SK-N-SH (cell line): ENCODE data around the gene DISP2. TPM values are rescaled to one million over a fixed set of nuclear protein-coding genes. Genes with fewer than 3 reads are reported as not detected.
A peak's percentile ranks its signal among the peaks of the same experiment; 100 is the strongest.

Experiments used
- CTCF ChIA-PET: fragments of 300-600, 350-600 bp; formaldehyde crosslinking; extraction: SDS; loops from one replicate; lab custom pipeline; 2021; lab: Yijun Ruan, JAX
- POLR2A ChIA-PET: fragments of 350-600 bp; sonication (Branson Sonifier 250); formaldehyde crosslinking; extraction: SDS; loops from one replicate; lab custom pipeline; 2020; ENCODE audit warnings: antibody characterized with exemption, inconsistent platforms; lab: Yijun Ruan, JAX
- DNase-seq: peaks from one replicate; pipeline ENCODE4 v3.0.0; 2012
- H2AFZ ChIP-seq: fragments of 200-600 bp; sonication (generic); 2 replicates; pipeline ENCODE4 v1.8.1; 2016; ENCODE audit warnings: antibody characterized with exemption, mild to moderate bottlenecking, low read depth
- H3F3A ChIP-seq: fragments of 200-600 bp; sonication (generic); replicated peaks from 2 replicates; pipeline ENCODE3; 2016; ENCODE audit warnings: antibody characterized with exemption, mild to moderate bottlenecking; ENCODE audit not compliant: insufficient read depth
- H3K27ac ChIP-seq, 2 experiments: fragments of 200-500 bp in 1 of 2; fragments of 200-600 bp in 1 of 2; sonication (Bioruptor generic) in 1 of 2; sonication (generic), shearing (Covaris generic) in 1 of 2; 2 replicates each; pipeline versions ENCODE4 v1.5.1 to v1.6.1; 2014 to 2016; ENCODE audit warnings: low read depth in 2 of 2, inconsistent platforms in 1 of 2, low read length in 1 of 2, mild to moderate bottlenecking in 1 of 2, mixed read lengths in 1 of 2
- H3K27me3 ChIP-seq: fragments of 200-600 bp; sonication (generic), shearing (Covaris generic); 2 replicates; pipeline ENCODE4 v1.6.1; 2016; ENCODE audit warnings: mixed run types; ENCODE audit not compliant: insufficient read depth
- H3K36me3 ChIP-seq, 2 experiments: fragments of 200-500 bp in 1 of 2; fragments of 200-600 bp in 1 of 2; sonication (Bioruptor generic) in 1 of 2; sonication (generic) in 1 of 2; replicated peaks in 1 of 2; 2 replicates each; pipeline versions ENCODE3 to v1.5.1; 2014 to 2016; ENCODE audit warnings: low read length in 1 of 2, mild to moderate bottlenecking in 1 of 2; ENCODE audit not compliant: insufficient read depth in 2 of 2, control insufficient read depth in 1 of 2
- H3K4me1 ChIP-seq, 2 experiments: fragments of 200-500 bp in 1 of 2; fragments of 200-600 bp in 1 of 2; sonication (Bioruptor generic) in 1 of 2; sonication (generic), shearing (Covaris generic) in 1 of 2; 2 replicates each; pipeline versions ENCODE4 v1.5.1 to v1.6.1; 2014 to 2016; ENCODE audit warnings: low read depth in 1 of 2, low read length in 1 of 2, mixed run types in 1 of 2; ENCODE audit not compliant: insufficient read depth in 2 of 2, control insufficient read depth in 1 of 2
- H3K4me2 ChIP-seq: fragments of 200-600 bp; sonication (generic), shearing (Covaris generic); 2 replicates; pipeline ENCODE4 v1.6.1; 2017; ENCODE audit warnings: mixed run types
- H3K4me3 ChIP-seq, 2 experiments: fragments of 200-500 bp in 1 of 2; fragments of 200-600 bp in 1 of 2; sonication (Bioruptor generic) in 1 of 2; sonication (generic), shearing (Covaris generic) in 1 of 2; 2 replicates each; pipeline versions ENCODE4 v1.5.1 to v1.8.1; 2014 to 2016; ENCODE audit warnings: low read depth in 2 of 2, inconsistent platforms in 1 of 2, low read length in 1 of 2, mild to moderate bottlenecking in 1 of 2, mixed read lengths in 1 of 2, moderate library complexity in 1 of 2
- H3K79me2 ChIP-seq: fragments of 200-600 bp; sonication (generic); 2 replicates; pipeline ENCODE4 v1.8.1; 2017; ENCODE audit warnings: mild to moderate bottlenecking; ENCODE audit not compliant: insufficient read depth
- H3K9ac ChIP-seq: fragments of 200-600 bp; sonication (generic); 2 replicates; pipeline ENCODE4 v1.6.1; 2017; ENCODE audit warnings: mixed run types
- H3K9me2 ChIP-seq: fragments of 200-600 bp; sonication (generic); 2 replicates; pipeline ENCODE4 v1.6.1; 2017; ENCODE audit warnings: mixed run types
- H3K9me3 ChIP-seq: fragments of 200-600 bp; sonication (generic); 2 replicates; pipeline ENCODE4 v1.6.1; 2017; ENCODE audit warnings: mixed run types, mild to moderate bottlenecking, moderate library complexity
- H4K20me1 ChIP-seq: fragments of 200-600 bp; sonication (generic); 2 replicates; pipeline ENCODE4 v1.6.1; 2017; ENCODE audit warnings: mild to moderate bottlenecking, mixed run types; ENCODE audit not compliant: insufficient read depth
- CHD2 ChIP-seq: fragments of 150-350 bp; IDR thresholded peaks from 2 replicates; pipeline ENCODE4 v1.6.1; 2018; ENCODE audit warnings: low read length; ENCODE audit not compliant: partially characterized antibody
- EP300 ChIP-seq, 2 experiments: IDR thresholded peaks; 2 replicates each; pipeline versions ENCODE4 v1.4.0 to v1.6.1; 2012; ENCODE audit warnings: borderline replicate concordance in 1 of 2, low read depth in 1 of 2, low read length in 1 of 2
- EZH2phosphoT487 ChIP-seq: fragments of 200-600 bp; sonication (generic); IDR thresholded peaks from 2 replicates; pipeline ENCODE4 v1.6.1; 2017; ENCODE audit warnings: low read depth, mixed run types, mild to moderate bottlenecking, antibody characterized with exemption, moderate library complexity, borderline replicate concordance
- FOSL2 ChIP-seq: IDR thresholded peaks from 2 replicates; pipeline ENCODE4 v1.4.0; 2012; ENCODE audit warnings: low read depth, mild to moderate bottlenecking, moderate library complexity, borderline replicate concordance
- FOXM1 ChIP-seq: IDR thresholded peaks from 2 replicates; pipeline ENCODE4 v1.4.0; 2012; ENCODE audit warnings: low read depth, mild to moderate bottlenecking
- IRF3 ChIP-seq: fragments of 150-350 bp; IDR thresholded peaks from 2 replicates; pipeline ENCODE4 v1.6.1; 2016; ENCODE audit warnings: mild to moderate bottlenecking, low read depth, low read length
- NFIC ChIP-seq: IDR thresholded peaks from 2 replicates; pipeline ENCODE4 v1.4.0; 2012; ENCODE audit warnings: borderline replicate concordance
- NRF1 ChIP-seq: IDR thresholded peaks from 2 replicates; pipeline ENCODE4 v1.6.1; 2012; ENCODE audit warnings: low read depth, mild to moderate bottlenecking, low read length
- RAD21 ChIP-seq: IDR thresholded peaks from 2 replicates; pipeline ENCODE4 v1.6.1; 2012; ENCODE audit warnings: mild to moderate bottlenecking, low read length
- RFX5 ChIP-seq: IDR thresholded peaks from 2 replicates; pipeline ENCODE4 v1.6.1; 2012; ENCODE audit warnings: mild to moderate bottlenecking, improper control_type of control experiment, low read length
- RXRA ChIP-seq: IDR thresholded peaks from 2 replicates; pipeline ENCODE4 v1.4.0; 2012; ENCODE audit warnings: low read depth, mild to moderate bottlenecking, borderline replicate concordance
- TCF12 ChIP-seq: IDR thresholded peaks from 2 replicates; pipeline ENCODE4 v1.4.0; 2012
- WGBS: methylation state at CpG from one replicate; pipeline ENCODE4 v1.1.6; 2017; ENCODE audit warnings: low lambda C conversion rate; 5-methylcytosine and 5-hydroxymethylcytosine counted together
- polyA plus RNA-seq, 3 experiments: library from polyadenylated mRNA; depleted of rRNA; stranded (reverse); fragments of >200 nt; gene quantifications; 2 replicates each; pipeline ENCODE4 v1.2.3, GENCODE V29; 2012
- TF ChIP-seq, protein P1 (sequence below): fragments of 200-600 bp; sonication (generic); IDR thresholded peaks from 2 replicates; pipeline ENCODE4 v1.6.1; 2017; ENCODE audit warnings: antibody characterized with exemption, mild to moderate bottlenecking, moderate library complexity

DISP2 gene
- polyA plus RNA-seq, 1 of the 3 experiments (the other 2 are of a cell fraction), result 0.12 TPM

GRCh38 chr15:40366457-40367370 lies 8.7 kb downstream of the DISP2 start:
- CTCF ChIA-PET, result interaction anchor here (0.8 to 70.6 kb wide), 8 partner anchors 9 to 89 kb away, joined by 3 to 2194 read pairs (median 8); partner anchors contain the start of genes ANKRD63, CCDC9B, DISP2 and INAFM2
- WGBS, result 87% methylated on average over 10 of the region's 14 CpGs

DNA sequence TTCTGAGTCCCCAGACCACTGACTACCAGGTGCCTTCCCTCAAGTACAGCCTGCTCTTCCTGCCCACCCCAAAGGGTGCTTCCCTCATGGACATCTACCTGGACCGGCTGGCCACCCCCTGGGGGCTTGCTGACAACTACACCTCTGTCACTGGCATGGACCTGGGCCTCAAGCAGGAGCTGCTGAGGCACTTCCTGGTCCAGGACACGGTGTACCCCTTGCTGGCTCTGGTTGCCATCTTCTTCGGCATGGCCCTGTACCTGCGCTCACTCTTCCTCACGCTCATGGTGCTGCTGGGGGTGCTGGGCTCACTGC lies 9.3 kb downstream of the DISP2 start:
- ChIA-PET CTCF (interaction anchor here (0.7 to 70.6 kb wide), 11 partner anchors 10 to 89 kb away, joined by 3 to 2194 read pairs (median 8); partner anchors contain the start of genes ANKRD63, CCDC9B, DISP2 and INAFM2), POLR2A (interaction anchor here (0.8 to 1.2 kb wide), 2 partner anchors 9 to 27 kb away, joined by 3 to 6 read pairs; partner anchors contain the start of genes CCDC9B and DISP2)
- Histone ChIP-seq H3K9me3 (no peaks in the 10 kb centered on the region), H3K27ac (no peak overlapping the region; a peak in 1 of 4 replicates), H3K4me1 (peaks cover 0 to 17% of the 10 kb centered on the region in 2 experiments; a peak in 1 of 4 replicates), H3F3A (no peaks in the 10 kb centered on the region), H3K27me3 (no peaks in the 10 kb centered on the region), H3K36me3 (no peaks in the 10 kb centered on the region), H3K9ac (no peak overlapping the region), H4K20me1 (no peaks in the 10 kb centered on the region), H3K9me2 (no peaks in the 10 kb centered on the region), H3K4me3 (no peak overlapping the region), H3K79me2 (no peaks in the 10 kb centered on the region), H2AFZ (no peak overlapping the region)
- WGBS, result 88% methylated on average over 5 of the region's 5 CpGs
- TF ChIP-seq EZH2phosphoT487, result no peak
- no peak for TF ChIP-seq FOSL2
- no peak for TF ChIP-seq CHD2
- TF ChIP-seq FOXM1, result no peak
- no peak for TF ChIP-seq RFX5
- no peak for TF ChIP-seq RXRA
- TF ChIP-seq, protein P1, sequence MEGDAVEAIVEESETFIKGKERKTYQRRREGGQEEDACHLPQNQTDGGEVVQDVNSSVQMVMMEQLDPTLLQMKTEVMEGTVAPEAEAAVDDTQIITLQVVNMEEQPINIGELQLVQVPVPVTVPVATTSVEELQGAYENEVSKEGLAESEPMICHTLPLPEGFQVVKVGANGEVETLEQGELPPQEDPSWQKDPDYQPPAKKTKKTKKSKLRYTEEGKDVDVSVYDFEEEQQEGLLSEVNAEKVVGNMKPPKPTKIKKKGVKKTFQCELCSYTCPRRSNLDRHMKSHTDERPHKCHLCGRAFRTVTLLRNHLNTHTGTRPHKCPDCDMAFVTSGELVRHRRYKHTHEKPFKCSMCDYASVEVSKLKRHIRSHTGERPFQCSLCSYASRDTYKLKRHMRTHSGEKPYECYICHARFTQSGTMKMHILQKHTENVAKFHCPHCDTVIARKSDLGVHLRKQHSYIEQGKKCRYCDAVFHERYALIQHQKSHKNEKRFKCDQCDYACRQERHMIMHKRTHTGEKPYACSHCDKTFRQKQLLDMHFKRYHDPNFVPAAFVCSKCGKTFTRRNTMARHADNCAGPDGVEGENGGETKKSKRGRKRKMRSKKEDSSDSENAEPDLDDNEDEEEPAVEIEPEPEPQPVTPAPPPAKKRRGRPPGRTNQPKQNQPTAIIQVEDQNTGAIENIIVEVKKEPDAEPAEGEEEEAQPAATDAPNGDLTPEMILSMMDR, result no peak
- no peak for TF ChIP-seq EP300 (IDR thresholded peaks at IDR 0.05; ENCODE audit: borderline replicate concordance in 1 of 2, low read depth in 1 of 2, low read length in 1 of 2)
- no peak for TF ChIP-seq TCF12
- TF ChIP-seq, all 33 proteins: peak for 0
- H3K4me2 ChIP-seq, result no peak overlapping the region
- DNase-seq, result no peak

More at GRCh38 chr15:40366457-40367370, 8.7 kb downstream of the DISP2 start:
- Histone ChIP-seq H2AFZ (no peak overlapping the region), H3K4me3 (no peak overlapping the region), H3K79me2 (no peaks in the 10 kb centered on the region), H3K4me1 (peaks cover 0 to 17% of the 10 kb centered on the region in 2 experiments; a peak in 1 of 4 replicates), H3F3A (no peaks in the 10 kb centered on the region), H3K9ac (no peak overlapping the region), H4K20me1 (no peaks in the 10 kb centered on the region), H3K9me2 (no peaks in the 10 kb centered on the region), H3K27ac (peak overlapping the region in 1 of 2 experiments; percentile 22; a peak in 1 of 4 replicates), H3K27me3 (no peaks in the 10 kb centered on the region), H3K36me3 (no peaks in the 10 kb centered on the region), H3K9me3 (no peaks in the 10 kb centered on the region), H3K4me2 (no peak overlapping the region)
- no peak for DNase-seq
- TF ChIP-seq IRF3, result no peak
- no peak for TF ChIP-seq NRF1
- peak; percentile 13; the same call in 1 of the 2 replicates for TF ChIP-seq NFIC
- no peak for TF ChIP-seq RAD21
- peak; percentile 32; the same call in 1 of the 2 replicates for TF ChIP-seq TCF12
- POLR2A ChIA-PET, result interaction anchor here (0.8 to 1.2 kb wide), 2 partner anchors 9 to 26 kb away, joined by 3 to 6 read pairs; partner anchors contain the start of genes CCDC9B and DISP2
